Activated T-cell treated with anti-CD3 and anti-CD28 coated beads, Interleukin-2, amount 50 U/mL, for 4 hours (primary cell): ENCODE results near the gene COG4. TPM values are rescaled to one million over a fixed set of nuclear protein-coding genes. Genes with fewer than 3 reads are reported as not detected.

ENCODE experiments used
- ATAC-seq, 2 donors: fragments of 200-7000 bp; cut with Tn5 transposase; one replicate each; pipeline ENCODE4 v1.10.0; 2021
- DNase-seq: peaks from one replicate; pipeline ENCODE4 v3.0.0-alpha.2; 2020
- H3K27me3 Mint-ChIP-seq: one replicate; pipeline ENCODE4 v1.8.0; 2021; ENCODE audit warnings: low read depth, mixed read lengths
- H3K36me3 Mint-ChIP-seq: one replicate; pipeline ENCODE4 v1.8.0; 2022; ENCODE audit warnings: mixed read lengths; ENCODE audit not compliant: insufficient read depth
- H3K4me1 Mint-ChIP-seq: one replicate; pipeline ENCODE4 v1.8.0; 2021; ENCODE audit warnings: low read depth, mixed read lengths
- H3K4me3 Mint-ChIP-seq: one replicate; pipeline ENCODE4 v1.8.0; 2021; ENCODE audit warnings: mild to moderate bottlenecking, moderate library complexity, mixed read lengths
- H3K9me3 Mint-ChIP-seq: one replicate; pipeline ENCODE4 v1.8.0; 2021; ENCODE audit warnings: mixed read lengths
- total RNA-seq, 3 donors: library from RNA; stranded (reverse); gene quantifications; one replicate each; pipeline ENCODE4 v1.2.1, GENCODE V29; 2021

The COG4 gene
- total RNA-seq, 3 donors from 2014 or later = 24.0 to 31.6 (median 29.3) TPM

DNA sequence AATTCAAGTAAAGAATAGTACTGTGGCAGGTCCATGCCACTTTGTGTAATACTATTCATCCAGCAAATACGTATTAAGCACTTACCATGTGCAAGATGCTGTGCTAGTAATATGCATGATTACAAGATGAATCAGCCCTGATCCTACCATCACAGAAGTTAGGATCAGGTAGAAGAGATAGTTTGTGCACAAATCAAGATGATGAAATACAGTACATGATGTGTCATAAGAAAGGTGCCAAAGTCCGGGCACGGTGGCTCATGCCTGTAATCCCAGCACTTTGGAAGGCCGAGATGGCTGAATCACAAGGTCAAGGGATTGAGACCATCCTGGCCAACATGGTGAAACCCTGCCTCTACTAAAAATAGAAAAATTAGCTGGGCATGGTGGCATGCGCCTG lies 10.9 kb downstream of the COG4 start:
- H3K4me3 Mint-ChIP-seq = no peak overlapping the region
- H3K27me3 Mint-ChIP-seq = no peaks in the 10 kb centered on the region
- DNase-seq = no peak

DNA sequence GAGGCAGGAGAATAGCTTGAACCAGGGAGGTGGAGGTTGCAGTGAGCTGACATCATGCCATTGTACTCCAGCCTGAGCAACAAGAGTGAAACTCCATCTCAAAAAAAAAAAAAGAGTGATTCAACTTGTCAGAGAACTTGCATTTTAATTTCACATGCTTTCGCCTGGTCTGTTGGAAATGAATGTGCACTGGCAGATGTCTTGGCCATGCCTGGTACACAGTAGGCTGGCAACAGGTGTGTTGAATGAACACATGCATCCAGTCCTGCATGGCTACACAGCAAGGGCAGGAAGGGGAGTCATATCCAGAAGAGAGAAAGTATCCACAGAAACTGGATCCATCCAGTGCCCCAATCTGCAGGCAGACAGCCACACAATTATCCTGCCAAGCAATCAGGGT lies 11.5 kb downstream of the COG4 start:
- no peak for DNase-seq
- no peaks in the 10 kb centered on the region for H3K9me3 Mint-ChIP-seq

More for the DNA sequence above, 10.9 kb downstream of the COG4 start:
- no peak for ATAC-seq
- H3K9me3 Mint-ChIP-seq = no peaks in the 10 kb centered on the region
- peaks cover 9% of the 10 kb centered on the region for H3K4me1 Mint-ChIP-seq
- H3K36me3 Mint-ChIP-seq = peaks cover 16% of the 10 kb centered on the region

DNA sequence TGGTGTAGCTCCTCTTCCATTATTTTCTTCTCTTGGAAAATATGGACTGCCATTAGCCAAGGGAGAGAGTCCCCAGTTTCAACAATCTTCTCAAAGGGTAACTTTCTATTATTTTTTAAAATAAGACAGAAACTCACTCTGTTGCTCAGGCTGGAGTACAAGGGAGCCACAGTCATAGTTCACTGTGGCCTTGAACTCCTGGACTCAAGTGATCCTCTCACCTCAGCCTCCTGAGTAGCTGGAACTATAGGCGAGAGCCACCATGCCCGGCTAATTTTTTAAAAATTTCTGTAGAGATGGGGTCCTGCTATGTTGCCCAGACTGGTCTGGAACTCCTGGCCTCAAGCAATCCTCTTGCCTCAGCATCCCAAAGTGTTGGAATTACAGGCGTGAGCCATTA lies 13.1 kb downstream of the COG4 start:
- ATAC-seq (no peak), DNase-seq (no peak)
- no peak overlapping the region for H3K4me3 Mint-ChIP-seq
- H3K4me1 Mint-ChIP-seq = peaks cover 9% of the 10 kb centered on the region
- peaks cover 14% of the 10 kb centered on the region for H3K36me3 Mint-ChIP-seq
- H3K27me3 Mint-ChIP-seq = no peaks in the 10 kb centered on the region
- H3K9me3 Mint-ChIP-seq = no peaks in the 10 kb centered on the region

More for the DNA sequence above, 11.5 kb downstream of the COG4 start:
- peaks cover 9% of the 10 kb centered on the region for H3K4me1 Mint-ChIP-seq
- H3K27me3 Mint-ChIP-seq = no peaks in the 10 kb centered on the region
- no peak for ATAC-seq
- H3K4me3 Mint-ChIP-seq = no peak overlapping the region
- peaks cover 16% of the 10 kb centered on the region for H3K36me3 Mint-ChIP-seq

DNA sequence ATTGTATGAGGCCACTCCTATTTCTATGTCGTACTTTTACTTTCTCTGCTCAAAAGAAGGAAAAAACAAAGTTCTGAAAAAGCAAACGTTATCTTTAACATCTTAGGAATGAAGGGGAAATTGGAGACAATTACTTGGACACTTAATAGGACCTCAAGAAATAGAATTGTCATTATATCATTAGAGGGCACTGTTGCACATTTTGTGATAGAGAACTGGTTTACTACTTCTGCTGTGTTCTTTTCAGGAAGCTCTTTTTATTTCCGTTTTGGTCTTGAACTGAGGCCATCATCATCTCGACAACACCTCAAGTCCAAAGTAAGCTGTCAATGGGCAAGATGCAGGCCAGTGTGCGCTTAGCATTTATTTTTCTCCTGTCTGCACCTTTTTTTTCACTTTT lies 14.6 kb downstream of the COG4 start:
- no peak overlapping the region for H3K4me3 Mint-ChIP-seq
- H3K4me1 Mint-ChIP-seq = peaks cover 9% of the 10 kb centered on the region
- H3K36me3 Mint-ChIP-seq = peaks cover 11% of the 10 kb centered on the region
- DNase-seq = no peak
- ATAC-seq = no peak
- H3K9me3 Mint-ChIP-seq = no peaks in the 10 kb centered on the region
- no peaks in the 10 kb centered on the region for H3K27me3 Mint-ChIP-seq

DNA sequence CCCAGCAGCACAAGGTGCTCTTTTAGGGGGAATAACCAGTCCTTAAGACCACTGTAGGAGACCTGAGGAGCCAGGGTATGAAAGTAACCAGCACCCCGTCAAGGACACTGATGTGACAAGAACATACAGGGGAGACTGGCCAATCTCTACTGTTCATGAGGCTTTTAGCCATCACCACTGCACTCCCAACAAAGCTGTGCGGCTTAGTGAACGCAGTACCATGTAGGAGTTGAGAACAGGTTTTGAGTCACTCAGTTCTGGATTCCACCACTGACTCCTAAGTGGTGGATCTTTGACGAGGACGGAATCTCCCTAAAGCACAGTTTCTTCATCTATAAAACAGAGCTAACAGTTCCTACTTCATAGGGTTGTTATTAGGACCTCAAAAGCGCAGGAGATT lies 26.8 kb downstream of the COG4 start:
- peak; percentile 86 to 88 for ATAC-seq
- no peak overlapping the region for H3K4me3 Mint-ChIP-seq

DNA sequence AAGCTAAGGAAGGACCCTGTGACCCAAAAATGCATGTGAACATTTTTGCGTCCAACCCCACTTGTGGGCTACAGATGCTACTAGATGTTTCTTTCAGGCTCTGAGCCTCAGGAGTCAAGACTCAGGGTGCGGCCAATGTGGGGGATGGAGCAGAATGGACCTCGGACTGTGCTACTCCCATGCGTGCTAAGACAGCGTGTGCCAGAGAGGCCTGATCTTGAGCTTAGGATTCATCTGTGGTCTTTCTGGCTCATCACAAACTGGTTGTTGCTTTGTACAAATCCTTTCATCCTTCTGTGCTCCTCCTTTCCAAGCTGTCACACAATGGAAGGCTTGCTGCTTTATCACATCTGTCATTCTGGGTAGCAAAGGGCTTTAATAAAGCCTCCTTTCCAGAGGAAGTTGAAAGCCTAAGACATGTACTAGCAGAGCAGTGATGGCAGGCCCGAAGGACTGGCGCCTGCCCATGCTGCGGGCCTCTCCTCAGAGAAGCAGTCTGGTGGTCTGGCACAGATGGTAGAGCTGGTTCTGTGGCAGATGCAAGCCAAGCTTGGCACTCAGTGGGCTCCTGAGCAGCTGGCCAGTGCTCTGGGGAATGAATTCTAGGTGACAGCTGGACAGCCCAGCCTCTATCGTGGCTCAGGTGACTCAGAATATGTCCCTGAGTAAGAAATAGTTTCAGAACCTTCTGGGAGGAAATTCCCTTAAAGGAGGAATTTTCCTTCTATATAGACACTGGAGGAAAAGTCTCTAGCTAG lies 27.8 kb downstream of the COG4 start:
- Mint-ChIP-seq H3K4me3 (no peak overlapping the region), H3K36me3 (peaks cover 26% of the 10 kb centered on the region), H3K27me3 (no peaks in the 10 kb centered on the region), H3K4me1 (peaks cover 2% of the 10 kb centered on the region), H3K9me3 (no peaks in the 10 kb centered on the region)
- no peak for DNase-seq
- no peak for ATAC-seq

More for the DNA sequence above, 26.8 kb downstream of the COG4 start:
- DNase-seq = no peak
- Mint-ChIP-seq H3K27me3 (no peaks in the 10 kb centered on the region), H3K36me3 (peaks cover 26% of the 10 kb centered on the region), H3K9me3 (no peaks in the 10 kb centered on the region), H3K4me1 (peaks cover 2% of the 10 kb centered on the region)

DNA sequence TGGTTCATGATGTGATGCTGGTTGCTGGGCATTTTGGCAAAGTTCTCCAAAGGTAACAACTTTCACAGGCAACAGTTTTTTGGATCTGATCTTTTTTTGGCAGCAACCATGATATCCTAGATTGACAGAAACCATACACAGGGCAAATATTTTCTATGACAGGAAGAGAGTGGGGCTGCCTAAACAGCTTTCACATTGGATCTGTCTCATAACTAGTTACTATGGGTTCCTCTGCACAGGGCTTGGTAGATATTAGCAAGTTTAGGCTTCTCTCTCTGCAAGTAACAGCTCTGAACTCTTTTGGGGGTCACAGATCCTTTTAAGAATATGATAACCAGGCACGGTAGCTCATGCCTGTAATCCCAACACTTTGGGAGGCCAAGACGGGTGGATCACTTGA lies 28.6 kb downstream of the COG4 start:
- Mint-ChIP-seq H3K9me3 (no peaks in the 10 kb centered on the region), H3K36me3 (peaks cover 28% of the 10 kb centered on the region), H3K27me3 (no peaks in the 10 kb centered on the region), H3K4me1 (peaks cover 2% of the 10 kb centered on the region), H3K4me3 (no peak overlapping the region)
- ATAC-seq (no peak), DNase-seq (no peak)

DNA sequence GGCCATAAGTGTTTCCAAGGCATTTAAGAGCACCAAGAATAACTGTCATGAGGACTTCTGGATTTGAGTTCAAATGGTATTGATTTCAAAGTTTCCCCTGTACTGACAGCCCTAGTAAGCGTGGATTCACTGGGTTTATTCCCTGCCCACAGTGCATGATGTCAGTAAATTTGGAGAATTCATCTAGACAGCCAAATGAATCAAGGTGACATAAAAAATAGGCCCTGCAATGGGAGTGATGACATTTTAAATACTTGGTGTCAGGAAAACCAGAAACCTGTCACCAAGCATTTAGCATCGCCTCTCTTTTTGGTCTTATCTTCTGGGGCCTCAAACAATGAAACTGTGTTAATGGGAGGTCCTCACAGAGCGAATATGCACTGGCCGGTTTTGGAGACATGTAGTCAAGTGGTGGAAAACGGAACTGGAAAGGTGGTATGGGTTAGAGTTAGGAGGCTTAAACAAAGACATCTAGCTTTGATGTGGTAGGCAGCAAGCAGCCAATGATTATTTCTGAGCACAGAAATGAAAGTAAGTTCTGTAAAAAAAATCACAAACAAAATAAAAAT lies 29.1 kb downstream of the COG4 start:
- no peak for DNase-seq
- Mint-ChIP-seq H3K36me3 (peaks cover 30% of the 10 kb centered on the region), H3K4me1 (peaks cover 2% of the 10 kb centered on the region), H3K4me3 (no peak overlapping the region), H3K27me3 (no peaks in the 10 kb centered on the region), H3K9me3 (no peaks in the 10 kb centered on the region)
- ATAC-seq = no peak

DNA sequence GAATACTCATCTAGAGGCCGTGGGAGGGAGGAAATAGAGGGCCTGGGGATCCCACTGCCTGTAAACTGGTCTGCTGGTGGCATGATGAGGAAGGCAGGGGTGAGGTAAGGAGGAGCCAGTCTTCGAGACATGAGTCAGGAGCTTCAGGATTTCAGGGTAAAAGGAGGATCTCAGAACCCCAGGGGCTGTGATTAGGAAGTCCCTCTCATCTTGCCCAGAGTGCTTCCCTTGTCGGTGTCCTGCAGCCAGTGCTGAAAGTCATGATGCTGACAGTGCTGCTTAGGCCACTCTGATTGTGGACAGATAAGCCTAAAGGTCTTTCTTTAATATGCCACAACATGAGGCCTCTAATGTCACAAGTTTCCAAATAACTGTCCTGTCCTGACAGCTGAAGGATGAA lies 29.6 kb downstream of the COG4 start:
- Mint-ChIP-seq H3K9me3 (no peaks in the 10 kb centered on the region), H3K4me3 (no peak overlapping the region), H3K36me3 (peaks cover 30% of the 10 kb centered on the region), H3K4me1 (peaks cover 2% of the 10 kb centered on the region), H3K27me3 (no peaks in the 10 kb centered on the region)
- DNase-seq (no peak), ATAC-seq (no peak)

DNA sequence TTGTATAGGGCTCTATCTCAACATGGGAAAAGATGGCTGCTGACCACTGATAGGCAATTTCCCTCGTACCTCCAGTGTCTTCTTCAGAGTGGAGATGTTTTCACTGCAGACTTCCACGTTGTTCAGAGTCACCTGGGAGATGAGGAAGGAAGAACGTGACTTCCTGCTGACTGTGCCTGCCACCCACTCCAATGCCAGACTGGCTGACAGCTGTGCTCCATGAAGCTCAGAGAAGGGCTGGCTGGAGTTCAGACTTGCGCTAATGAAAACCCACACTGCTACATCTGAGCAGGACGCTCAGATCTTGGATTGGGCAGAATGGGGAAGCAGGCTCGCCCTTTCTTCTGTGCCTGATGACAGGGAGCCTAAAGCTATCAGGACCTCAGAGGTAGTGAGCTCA lies 33.1 kb downstream of the COG4 start:
- Mint-ChIP-seq H3K36me3 (peaks cover 24% of the 10 kb centered on the region), H3K9me3 (no peaks in the 10 kb centered on the region), H3K27me3 (no peaks in the 10 kb centered on the region), H3K4me1 (peaks cover 2% of the 10 kb centered on the region), H3K4me3 (no peak overlapping the region)
- ATAC-seq = no peak
- DNase-seq = no peak

DNA sequence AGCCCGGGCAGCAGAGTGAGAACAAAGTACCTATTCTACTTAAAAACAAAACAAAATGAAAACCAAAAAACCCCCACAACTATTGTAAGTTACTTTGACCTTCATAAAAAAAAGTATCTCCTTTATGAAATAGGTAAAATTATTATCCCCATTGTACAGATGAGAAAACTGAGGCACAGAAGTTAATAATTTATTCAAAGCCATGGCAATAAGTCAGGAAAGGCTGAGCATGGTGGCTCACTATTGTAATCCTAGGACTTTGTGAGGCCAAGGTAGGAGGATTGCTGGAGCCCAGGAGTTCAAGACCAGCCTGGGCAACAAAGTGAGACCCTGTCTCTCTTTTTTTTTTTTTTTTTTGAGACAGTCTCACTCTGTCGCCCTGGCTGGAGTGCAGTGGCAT lies 38.5 kb downstream of the COG4 start:
- Mint-ChIP-seq H3K36me3 (peaks cover 12% of the 10 kb centered on the region), H3K4me1 (no peaks in the 10 kb centered on the region), H3K27me3 (no peaks in the 10 kb centered on the region), H3K9me3 (no peaks in the 10 kb centered on the region), H3K4me3 (no peak overlapping the region)
- ATAC-seq = no peak
- no peak for DNase-seq

DNA sequence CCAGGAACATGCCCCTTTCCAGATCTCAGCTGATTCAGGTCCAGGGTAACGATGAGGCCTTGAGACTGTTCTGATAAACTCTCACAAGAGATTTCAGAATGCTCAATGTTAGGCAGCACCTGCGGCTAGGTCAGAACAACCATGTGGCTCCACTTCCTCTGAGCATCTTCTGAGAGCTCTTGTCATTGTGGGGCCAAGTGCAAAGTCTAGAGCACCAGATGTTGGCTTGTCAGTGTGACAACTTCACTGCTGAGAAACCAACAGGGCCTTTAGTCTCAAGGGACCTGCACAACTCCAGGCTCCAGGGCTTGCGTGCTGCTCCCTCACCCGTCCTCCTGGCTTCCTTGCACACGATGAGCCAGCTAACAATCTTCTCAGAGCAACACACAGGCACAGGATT lies 39.9 kb downstream of the COG4 start:
- DNase-seq (no peak), ATAC-seq (no peak)
- no peaks in the 10 kb centered on the region for H3K4me1 Mint-ChIP-seq
- H3K4me3 Mint-ChIP-seq = no peak overlapping the region
- H3K36me3 Mint-ChIP-seq = peaks cover 10% of the 10 kb centered on the region
- H3K27me3 Mint-ChIP-seq = no peaks in the 10 kb centered on the region
- no peaks in the 10 kb centered on the region for H3K9me3 Mint-ChIP-seq

DNA sequence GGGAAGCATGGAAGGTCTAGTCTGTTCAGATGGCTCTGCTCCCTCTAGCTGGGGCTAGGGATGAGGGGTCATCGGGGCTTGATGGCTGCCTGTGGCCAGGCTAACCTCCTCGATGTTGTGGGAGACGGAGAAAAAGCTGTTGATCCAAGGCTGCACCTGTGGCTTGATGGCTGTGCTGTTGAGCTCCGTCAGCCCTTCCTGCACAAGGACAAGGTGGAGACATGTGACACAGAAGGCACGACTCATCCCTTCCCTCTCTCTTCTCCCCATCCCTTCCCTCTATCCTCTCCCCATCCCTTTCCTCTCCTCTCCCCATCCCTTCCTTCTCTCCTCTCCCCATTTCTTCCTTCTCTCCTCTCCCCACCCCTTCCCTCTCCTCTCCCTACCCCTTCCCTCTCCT lies 40.7 kb downstream of the COG4 start:
- Mint-ChIP-seq H3K27me3 (no peaks in the 10 kb centered on the region), H3K36me3 (peaks cover 10% of the 10 kb centered on the region), H3K9me3 (no peaks in the 10 kb centered on the region), H3K4me3 (no peak overlapping the region), H3K4me1 (peaks cover 2% of the 10 kb centered on the region)
- ATAC-seq (no peak), DNase-seq (no peak)

DNA sequence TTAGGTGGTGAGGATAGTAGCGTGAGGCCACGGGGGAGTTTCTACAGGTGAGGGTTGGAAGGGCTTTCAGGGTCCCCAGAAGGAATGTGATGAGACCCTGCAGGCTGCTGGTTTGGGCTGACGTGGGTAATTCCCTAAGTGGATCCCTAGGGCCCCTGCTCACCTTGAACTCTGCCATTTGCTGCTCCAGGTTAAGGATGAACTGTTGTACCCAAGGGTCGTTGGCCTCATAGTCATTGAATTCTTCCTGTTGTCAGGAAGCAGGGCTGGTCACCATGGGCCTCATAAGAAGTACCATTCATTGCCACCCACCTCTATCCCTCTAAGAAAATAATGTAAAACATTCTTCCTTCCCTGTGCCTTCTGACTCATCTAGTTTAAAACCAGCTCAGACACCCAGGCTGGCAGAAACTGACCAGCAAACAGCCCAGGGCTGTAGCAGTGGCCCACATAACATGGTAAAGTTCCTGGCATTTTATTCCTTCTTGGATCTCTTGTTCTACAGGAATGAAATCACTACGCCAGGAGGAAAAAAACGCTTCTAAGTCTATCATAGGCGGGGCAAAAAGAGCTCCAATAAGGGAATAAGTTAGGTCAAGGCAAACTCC lies 41.3 kb downstream of the COG4 start:
- H3K9me3 Mint-ChIP-seq = no peaks in the 10 kb centered on the region
- peaks cover 7% of the 10 kb centered on the region for H3K4me1 Mint-ChIP-seq
- DNase-seq = no peak
- no peak overlapping the region for H3K4me3 Mint-ChIP-seq
- H3K36me3 Mint-ChIP-seq = peaks cover 10% of the 10 kb centered on the region
- H3K27me3 Mint-ChIP-seq = no peaks in the 10 kb centered on the region
- ATAC-seq = no peak
